Lung microvascular endothelial cell (primary cell): Measurements from ENCODE around the gene FAM3B. TPM values are rescaled to one million over a fixed set of nuclear protein-coding genes. Genes with fewer than 3 reads are reported as not detected.
"Not testable (repeated sequence)": the region's sequence is repeated elsewhere in the genome, so short reads cannot be mapped to it uniquely, and the experiment has no call there.

Source experiments
- DNase-seq, 2 donors: peaks; one replicate each; pipeline versions ENCODE4 v3.0.0 to v3.0.0-alpha.2; 2010; ENCODE audit warnings: low read depth in 2 of 2
- total RNA-seq: library from RNA; depleted of rRNA; stranded (reverse); fragments of >200 nt; gene quantifications from 2 replicates; pipeline ENCODE4 v1.2.1, GENCODE V29; 2014

FAM3B gene
- total RNA-seq, 1 donor from 2014 or later: not detected

GRCh38 chr21:41349619-41350390 is 33.2 kb downstream of the FAM3B start:
- DNase-seq: no peak

GRCh38 chr21:41350436-41351155 is 34.0 kb downstream of the FAM3B start:
- no peak for DNase-seq

GRCh38 chr21:41357546-41357945 is 40.9 kb downstream of the FAM3B start:
- DNase-seq: no peak

GRCh38 chr21:41358193-41359166 is 41.9 kb downstream of the FAM3B start:
- no peak for DNase-seq

GRCh38 chr21:41359286-41359685 is 42.7 kb downstream of the FAM3B start:
- DNase-seq: no peak

GRCh38 chr21:41359754-41360071 is 43.1 kb downstream of the FAM3B start:
- not testable (repeated sequence) for DNase-seq

GRCh38 chr21:41360072-41360821 is 43.6 kb downstream of the FAM3B start:
- DNase-seq: no peak

GRCh38 chr21:41361053-41361785 is 44.6 kb downstream of the FAM3B start:
- DNase-seq: no peak

- peak; percentile 42 to 65 for DNase-seq
These were observed 45.4 kb downstream of the FAM3B start, which contains the start of gene MX2 for GRCh38 chr21:41361786-41362604. Gene MX2, plus strand, starts transcription at chr21:41362027. Its CDS starts 14,880 bp downstream, at chr21:41376907.

GRCh38 chr21:41362605-41363369 is 46.2 kb downstream of the FAM3B start:
- DNase-seq: no peak

- DNase-seq: no peak
These were observed 47.0 kb downstream of the FAM3B start for GRCh38 chr21:41363370-41364270.

GRCh38 chr21:41364308-41364707 is 47.7 kb downstream of the FAM3B start:
- DNase-seq: no peak

GRCh38 chr21:41365377-41366107 is 48.9 kb downstream of the FAM3B start:
- no peak for DNase-seq

GRCh38 chr21:41366522-41367151 is 50.0 kb downstream of the FAM3B start:
- DNase-seq: no peak

GRCh38 chr21:41367301-41367944 is 50.8 kb downstream of the FAM3B start:
- DNase-seq: no peak
